Testis (tissue), 2 donors: Measurements from ENCODE around the gene BTLA.

ENCODE experiments used
- POLR2A ChIP-seq: fragments of 450-650 bp; IDR thresholded peaks from one replicate; pipeline ENCODE4 v1.6.1; 2017; ENCODE audit warnings: antibody characterized with exemption, mild to moderate bottlenecking, moderate library complexity
- TF ChIP-seq, protein P1 (sequence below), 3 experiments: fragments of 450-650 bp in 2 of 3; fragments of 200-600 bp in 1 of 3; sonication (generic) in 1 of 3; IDR thresholded peaks; one replicate each; pipeline ENCODE4 v1.5.1; 2016 to 2019; ENCODE audit warnings: antibody characterized with exemption in 3 of 3, mild to moderate bottlenecking in 2 of 3, moderate library complexity in 1 of 3

- TF ChIP-seq, protein P1, sequence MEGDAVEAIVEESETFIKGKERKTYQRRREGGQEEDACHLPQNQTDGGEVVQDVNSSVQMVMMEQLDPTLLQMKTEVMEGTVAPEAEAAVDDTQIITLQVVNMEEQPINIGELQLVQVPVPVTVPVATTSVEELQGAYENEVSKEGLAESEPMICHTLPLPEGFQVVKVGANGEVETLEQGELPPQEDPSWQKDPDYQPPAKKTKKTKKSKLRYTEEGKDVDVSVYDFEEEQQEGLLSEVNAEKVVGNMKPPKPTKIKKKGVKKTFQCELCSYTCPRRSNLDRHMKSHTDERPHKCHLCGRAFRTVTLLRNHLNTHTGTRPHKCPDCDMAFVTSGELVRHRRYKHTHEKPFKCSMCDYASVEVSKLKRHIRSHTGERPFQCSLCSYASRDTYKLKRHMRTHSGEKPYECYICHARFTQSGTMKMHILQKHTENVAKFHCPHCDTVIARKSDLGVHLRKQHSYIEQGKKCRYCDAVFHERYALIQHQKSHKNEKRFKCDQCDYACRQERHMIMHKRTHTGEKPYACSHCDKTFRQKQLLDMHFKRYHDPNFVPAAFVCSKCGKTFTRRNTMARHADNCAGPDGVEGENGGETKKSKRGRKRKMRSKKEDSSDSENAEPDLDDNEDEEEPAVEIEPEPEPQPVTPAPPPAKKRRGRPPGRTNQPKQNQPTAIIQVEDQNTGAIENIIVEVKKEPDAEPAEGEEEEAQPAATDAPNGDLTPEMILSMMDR (IDR thresholded peaks at IDR 0.05) = no peak
- TF ChIP-seq POLR2A = no peak
Observed at GRCh38 chr3:112484352-112484751, 14.9 kb downstream of the BTLA start.
